Ishikawa (cell line): ENCODE measurements around the gene HMCN1.

Experiments
- CEBPB ChIP-seq: IDR thresholded peaks from 2 replicates; pipeline ENCODE4 v1.6.1; 2012
- CREB1 ChIP-seq: IDR thresholded peaks from 2 replicates; pipeline ENCODE4 v1.6.1; 2012; ENCODE audit warnings: low read depth
- EGR1 ChIP-seq: IDR thresholded peaks from 2 replicates; pipeline ENCODE4 v1.6.1; 2012
- EP300 ChIP-seq: IDR thresholded peaks from 2 replicates; pipeline ENCODE4 v1.6.1; 2012; ENCODE audit warnings: borderline replicate concordance
- TAF1 ChIP-seq: IDR thresholded peaks from 2 replicates; pipeline ENCODE4 v1.6.1; 2012; ENCODE audit warnings: low read depth, mild to moderate bottlenecking
- TCF12 ChIP-seq: IDR thresholded peaks from 2 replicates; pipeline ENCODE4 v1.6.1; 2012; ENCODE audit warnings: low read depth
- YY1 ChIP-seq: IDR thresholded peaks from 2 replicates; pipeline ENCODE4 v1.6.1; 2012; ENCODE audit warnings: low read depth
- TF ChIP-seq, protein P1 (sequence below): IDR thresholded peaks from 2 replicates; pipeline ENCODE4 v1.6.1; 2012; ENCODE audit warnings: low read depth, mild to moderate bottlenecking
- TF ChIP-seq, protein P2 (sequence below): IDR thresholded peaks from 2 replicates; pipeline ENCODE4 v1.6.1; 2012

DNA sequence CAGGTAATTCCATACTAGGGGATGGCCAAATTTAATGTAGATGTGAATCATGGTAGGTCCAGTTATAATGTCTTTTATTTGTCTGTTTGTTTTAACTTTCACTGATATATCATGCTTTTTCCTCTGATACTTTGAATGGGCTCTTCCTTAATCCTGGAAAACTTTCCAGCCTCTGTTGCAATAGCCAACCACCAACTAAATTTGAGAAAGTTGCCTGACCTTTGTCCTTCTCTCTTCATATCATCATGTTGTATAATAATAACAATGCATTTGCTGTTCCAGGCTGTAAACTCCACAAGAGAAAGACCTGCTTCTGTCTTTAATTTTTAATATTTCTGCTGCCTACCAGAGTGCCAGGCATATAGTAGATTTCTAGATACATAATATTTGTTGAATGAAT lies 146.1 kb downstream of the HMCN1 start:
- TF ChIP-seq YY1: no peak
- TF ChIP-seq TCF12: no peak
- no peak for TF ChIP-seq EP300
- TF ChIP-seq TAF1: no peak
- TF ChIP-seq, protein P1, sequence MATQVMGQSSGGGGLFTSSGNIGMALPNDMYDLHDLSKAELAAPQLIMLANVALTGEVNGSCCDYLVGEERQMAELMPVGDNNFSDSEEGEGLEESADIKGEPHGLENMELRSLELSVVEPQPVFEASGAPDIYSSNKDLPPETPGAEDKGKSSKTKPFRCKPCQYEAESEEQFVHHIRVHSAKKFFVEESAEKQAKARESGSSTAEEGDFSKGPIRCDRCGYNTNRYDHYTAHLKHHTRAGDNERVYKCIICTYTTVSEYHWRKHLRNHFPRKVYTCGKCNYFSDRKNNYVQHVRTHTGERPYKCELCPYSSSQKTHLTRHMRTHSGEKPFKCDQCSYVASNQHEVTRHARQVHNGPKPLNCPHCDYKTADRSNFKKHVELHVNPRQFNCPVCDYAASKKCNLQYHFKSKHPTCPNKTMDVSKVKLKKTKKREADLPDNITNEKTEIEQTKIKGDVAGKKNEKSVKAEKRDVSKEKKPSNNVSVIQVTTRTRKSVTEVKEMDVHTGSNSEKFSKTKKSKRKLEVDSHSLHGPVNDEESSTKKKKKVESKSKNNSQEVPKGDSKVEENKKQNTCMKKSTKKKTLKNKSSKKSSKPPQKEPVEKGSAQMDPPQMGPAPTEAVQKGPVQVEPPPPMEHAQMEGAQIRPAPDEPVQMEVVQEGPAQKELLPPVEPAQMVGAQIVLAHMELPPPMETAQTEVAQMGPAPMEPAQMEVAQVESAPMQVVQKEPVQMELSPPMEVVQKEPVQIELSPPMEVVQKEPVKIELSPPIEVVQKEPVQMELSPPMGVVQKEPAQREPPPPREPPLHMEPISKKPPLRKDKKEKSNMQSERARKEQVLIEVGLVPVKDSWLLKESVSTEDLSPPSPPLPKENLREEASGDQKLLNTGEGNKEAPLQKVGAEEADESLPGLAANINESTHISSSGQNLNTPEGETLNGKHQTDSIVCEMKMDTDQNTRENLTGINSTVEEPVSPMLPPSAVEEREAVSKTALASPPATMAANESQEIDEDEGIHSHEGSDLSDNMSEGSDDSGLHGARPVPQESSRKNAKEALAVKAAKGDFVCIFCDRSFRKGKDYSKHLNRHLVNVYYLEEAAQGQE: no peak
- TF ChIP-seq, protein P2, sequence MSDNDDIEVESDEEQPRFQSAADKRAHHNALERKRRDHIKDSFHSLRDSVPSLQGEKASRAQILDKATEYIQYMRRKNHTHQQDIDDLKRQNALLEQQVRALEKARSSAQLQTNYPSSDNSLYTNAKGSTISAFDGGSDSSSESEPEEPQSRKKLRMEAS: no peak
- TF ChIP-seq EGR1: no peak
- no peak for TF ChIP-seq CEBPB
- no peak for TF ChIP-seq CREB1
